Mesenchymal stem cell (in vitro differentiated cells and primary cell): ENCODE results near the gene ATAD2B.
"Not testable (repeated sequence)": the region's sequence is repeated elsewhere in the genome, so short reads cannot be mapped to it uniquely, and the experiment has no call there.

ENCODE experiments used
- DNase-seq: peaks from one replicate; pipeline ENCODE4 v3.0.0-alpha.2; 2013
- H2AFZ ChIP-seq: one replicate; pipeline ENCODE4 v1.6.1; 2013; ENCODE audit warnings: low read depth, mild to moderate bottlenecking, control low read depth, inconsistent platforms, low read length, moderate library complexity
- H2AK5ac ChIP-seq: 2 replicates; pipeline ENCODE4 v1.6.1; 2013; ENCODE audit warnings: low read length, moderate library complexity, mild to moderate bottlenecking, inconsistent platforms; ENCODE audit not compliant: severe bottlenecking
- H2BK120ac ChIP-seq: one replicate; pipeline ENCODE4 v1.6.1; 2013; ENCODE audit warnings: low read depth, mild to moderate bottlenecking, inconsistent platforms, low read length, moderate library complexity
- H2BK12ac ChIP-seq, 2 experiments: one replicate each; pipeline ENCODE4 v1.6.1; 2013; ENCODE audit warnings: inconsistent platforms in 2 of 2, low read length in 2 of 2, mild to moderate bottlenecking in 2 of 2, moderate library complexity in 2 of 2, control low read depth in 1 of 2
- H2BK15ac ChIP-seq: one replicate; pipeline ENCODE4 v1.6.1; 2013; ENCODE audit warnings: mild to moderate bottlenecking, low read depth, inconsistent platforms; ENCODE audit not compliant: poor library complexity, severe bottlenecking
- H2BK5ac ChIP-seq: 2 replicates; pipeline ENCODE4 v1.6.1; 2013; ENCODE audit warnings: low read depth, mild to moderate bottlenecking, low read length, control low read depth, inconsistent platforms; ENCODE audit not compliant: poor library complexity, severe bottlenecking
- H3K14ac ChIP-seq, 2 experiments: one replicate each; pipeline ENCODE4 v1.6.1; 2013; ENCODE audit warnings: inconsistent platforms in 2 of 2, low read length in 2 of 2, control low read depth in 1 of 2, mild to moderate bottlenecking in 1 of 2, moderate library complexity in 1 of 2
- H3K18ac ChIP-seq, 2 experiments: one replicate each; pipeline ENCODE4 v1.6.1; 2013; ENCODE audit warnings: inconsistent platforms in 2 of 2, low read length in 2 of 2, control low read depth in 1 of 2, low read depth in 1 of 2, mild to moderate bottlenecking in 1 of 2
- H3K23ac ChIP-seq, 2 experiments: one replicate each; pipeline ENCODE4 v1.6.1; 2013; ENCODE audit warnings: inconsistent platforms in 2 of 2, low read length in 2 of 2, mild to moderate bottlenecking in 2 of 2, moderate library complexity in 2 of 2, control low read depth in 1 of 2
- H3K27ac ChIP-seq: 2 replicates; pipeline ENCODE4 v1.5.1; 2013; ENCODE audit warnings: mild to moderate bottlenecking, moderate library complexity, low read length, control low read depth, inconsistent platforms; ENCODE audit not compliant: poor library complexity, severe bottlenecking
- H3K27me3 ChIP-seq, 2 experiments: 2 replicates each; pipeline versions ENCODE4 v1.6.1 to v1.7.0; 2013; ENCODE audit warnings: low read length in 2 of 2, mild to moderate bottlenecking in 2 of 2, moderate library complexity in 2 of 2, control low read depth in 1 of 2, inconsistent platforms in 1 of 2; ENCODE audit not compliant: control insufficient read depth in 1 of 2, insufficient read depth in 1 of 2
- H3K36me3 ChIP-seq, 2 experiments: 2 replicates each; pipeline versions ENCODE4 v1.6.1 to v1.7.0; 2013; ENCODE audit warnings: low read length in 2 of 2, control low read depth in 1 of 2, inconsistent platforms in 1 of 2, low read depth in 1 of 2, mild to moderate bottlenecking in 1 of 2; ENCODE audit not compliant: insufficient read depth in 2 of 2, control insufficient read depth in 1 of 2
- H3K4ac ChIP-seq, 2 experiments: one replicate each; pipeline ENCODE4 v1.6.1; 2013; ENCODE audit warnings: inconsistent platforms in 2 of 2, low read length in 2 of 2, mild to moderate bottlenecking in 2 of 2, moderate library complexity in 2 of 2, control low read depth in 1 of 2, low read depth in 1 of 2
- H3K4me1 ChIP-seq: 2 replicates; pipeline ENCODE4 v1.6.1; 2013; ENCODE audit warnings: low read depth, low read length, control low read depth; ENCODE audit not compliant: control insufficient read depth, insufficient read depth
- H3K4me2 ChIP-seq: 2 replicates; pipeline ENCODE4 v1.6.1; 2013; ENCODE audit warnings: low read length, mild to moderate bottlenecking, inconsistent platforms; ENCODE audit not compliant: poor library complexity, severe bottlenecking
- H3K4me3 ChIP-seq, 2 experiments: 2 replicates each; pipeline versions ENCODE4 v1.5.1 to v1.7.0; 2013; ENCODE audit warnings: low read length in 2 of 2, mild to moderate bottlenecking in 2 of 2, control low read depth in 1 of 2, low read depth in 1 of 2; ENCODE audit not compliant: insufficient read depth in 1 of 2
- H3K79me1 ChIP-seq: replicated peaks from 2 replicates; pipeline ENCODE4 v1.6.1; 2013; ENCODE audit warnings: mild to moderate bottlenecking, control low read depth, low read length, inconsistent platforms; ENCODE audit not compliant: poor library complexity, severe bottlenecking
- H3K9ac ChIP-seq: 2 replicates; pipeline ENCODE4 v1.7.0; 2013; ENCODE audit warnings: mild to moderate bottlenecking, low read length, moderate library complexity
- H3K9me3 ChIP-seq: 2 replicates; pipeline ENCODE4 v1.7.0; 2013; ENCODE audit warnings: mild to moderate bottlenecking, low read length; ENCODE audit not compliant: control insufficient read depth
- H4K8ac ChIP-seq: one replicate; pipeline ENCODE4 v1.6.1; 2013; ENCODE audit warnings: inconsistent platforms, mild to moderate bottlenecking, low read length, moderate library complexity
- H4K91ac ChIP-seq: one replicate; pipeline ENCODE4 v1.6.1; 2013; ENCODE audit warnings: mild to moderate bottlenecking, low read length, inconsistent platforms
- WGBS: methylation state at CpG from one replicate; pipeline ENCODE4 v1.1.7; 2013; ENCODE audit warnings: mixed read lengths; 5-methylcytosine and 5-hydroxymethylcytosine counted together

Gene ATAD2B

GRCh38 chr2:23745068-23745725 is 181.7 kb downstream of the ATAD2B start:
- H3K27me3 ChIP-seq = no peaks in the 10 kb centered on the region
- no peak overlapping the region for H2BK15ac ChIP-seq
- no peak overlapping the region for H2BK5ac ChIP-seq
- no peak overlapping the region for H4K8ac ChIP-seq
- H3K4me3 ChIP-seq = no peak overlapping the region
- H2BK12ac ChIP-seq = no peak overlapping the region
- 90% methylated on average over 8 of the region's 8 CpGs for WGBS
- H3K27ac ChIP-seq = no peak overlapping the region
- no peak overlapping the region for H2AK5ac ChIP-seq
- H3K4me2 ChIP-seq = no peak overlapping the region
- H3K18ac ChIP-seq = no peak overlapping the region
- H3K14ac ChIP-seq = no peak overlapping the region
- no peak overlapping the region for H2AFZ ChIP-seq
- no peaks in the 10 kb centered on the region for H3K79me1 ChIP-seq
- no peak overlapping the region for H3K4ac ChIP-seq
- no peaks in the 10 kb centered on the region for H3K9me3 ChIP-seq
- no peak overlapping the region for H4K91ac ChIP-seq
- H2BK120ac ChIP-seq = no peak overlapping the region
- DNase-seq = no peak
- H3K4me1 ChIP-seq = no peaks in the 10 kb centered on the region
- H3K36me3 ChIP-seq = peaks cover 0 to 4% of the 10 kb centered on the region in 2 experiments
- no peak overlapping the region for H3K9ac ChIP-seq
- no peak overlapping the region for H3K23ac ChIP-seq

GRCh38 chr2:23736783-23737182 is 190.1 kb downstream of the ATAD2B start:
- 95% methylated on average over 8 of the region's 9 CpGs for WGBS
- not testable (repeated sequence) for H2BK5ac ChIP-seq, H3K9ac ChIP-seq, H4K91ac ChIP-seq, H2BK120ac ChIP-seq, H3K23ac ChIP-seq, H3K9me3 ChIP-seq, H3K36me3 ChIP-seq, H2BK12ac ChIP-seq, H2AK5ac ChIP-seq, H3K4me2 ChIP-seq, H3K79me1 ChIP-seq, H3K4me1 ChIP-seq, H3K4ac ChIP-seq, H3K4me3 ChIP-seq, H3K14ac ChIP-seq, H3K27me3 ChIP-seq, H3K18ac ChIP-seq, H2AFZ ChIP-seq, H3K27ac ChIP-seq, H4K8ac ChIP-seq, DNase-seq, H2BK15ac ChIP-seq

GRCh38 chr2:23734416-23734815 is 192.5 kb downstream of the ATAD2B start:
- Histone ChIP-seq H4K91ac (no peak overlapping the region), H3K4me1 (no peaks in the 10 kb centered on the region), H3K4me3 (no peak overlapping the region), H3K27ac (no peak overlapping the region), H2AK5ac (no peak overlapping the region), H2BK15ac (no peak overlapping the region), H3K9me3 (no peaks in the 10 kb centered on the region), H3K36me3 (peaks cover 4 to 6% of the 10 kb centered on the region in 2 experiments), H3K9ac (no peak overlapping the region), H3K4ac (no peak overlapping the region), H4K8ac (no peak overlapping the region), H2BK12ac (no peak overlapping the region), H3K18ac (no peak overlapping the region), H2BK5ac (no peak overlapping the region), H3K27me3 (no peaks in the 10 kb centered on the region), H3K14ac (no peak overlapping the region), H3K23ac (no peak overlapping the region), H3K4me2 (no peak overlapping the region), H2BK120ac (no peak overlapping the region), H3K79me1 (no peaks in the 10 kb centered on the region), H2AFZ (no peak overlapping the region)
- whole genome bisulfite sequencing = 87% methylated on average over 3 of the region's 3 CpGs
- no peak for DNase-seq

- 95% methylated on average over 2 of the region's 3 CpGs for WGBS
Measured at GRCh38 chr2:23723029-23723428, 203.9 kb downstream of the ATAD2B start.

More at GRCh38 chr2:23723029-23723428, 203.9 kb downstream of the ATAD2B start:
- H2BK15ac ChIP-seq, H2BK5ac ChIP-seq, H4K8ac ChIP-seq, H3K4me1 ChIP-seq, H2BK12ac ChIP-seq, H2AK5ac ChIP-seq, H3K23ac ChIP-seq, H3K14ac ChIP-seq, H3K4ac ChIP-seq, H2BK120ac ChIP-seq, H3K27ac ChIP-seq, H3K18ac ChIP-seq, H3K9ac ChIP-seq, DNase-seq, H3K4me2 ChIP-seq, H2AFZ ChIP-seq, H4K91ac ChIP-seq, H3K27me3 ChIP-seq, H3K4me3 ChIP-seq: not testable (repeated sequence)
- Histone ChIP-seq H3K9me3 (peaks cover 31% of the 10 kb centered on the region), H3K79me1 (peaks cover 19% of the 10 kb centered on the region), H3K36me3 (peaks cover 18 to 22% of the 10 kb centered on the region in 2 experiments)
